ENCODE results near the gene AFG1L. TPM values are rescaled to one million over a fixed set of nuclear protein-coding genes. Genes with fewer than 3 reads are reported as not detected.
"Not testable (repeated sequence)": the region's sequence is repeated elsewhere in the genome, so short reads cannot be mapped to it uniquely, and the experiment has no call there.

Gene AFG1L
- total RNA-seq, 1 donor from 2014 or later = 3.7 TPM

- H3K27me3 ChIP-seq = no peaks in the 10 kb centered on the region
- no peaks in the 10 kb centered on the region for H3K9me3 ChIP-seq
- DNase-seq (ENCODE audit: extremely low spot score in 2 of 2) = no peak
- H3K4me3 ChIP-seq = no peak overlapping the region
- no peaks in the 10 kb centered on the region for H3K36me3 ChIP-seq
- intact Hi-C loops (cut with DNase I) = no loop called here
- no peak overlapping the region for H3K27ac ChIP-seq
- H3K4me1 ChIP-seq = no peaks in the 10 kb centered on the region
- TF ChIP-seq POLR2A (IDR thresholded peaks at IDR 0.05) (no peak), POLR2AphosphoS5 (IDR thresholded peaks at IDR 0.05; ENCODE audit: insufficient read depth in 1 of 2, low read depth in 1 of 2) (no peak), CTCF (IDR thresholded peaks at IDR 0.05) (no peak)
These were observed 86.0 kb downstream of the AFG1L start for GRCh38 chr6:108380876-108381275.

- Histone ChIP-seq H3K36me3 (no peaks in the 10 kb centered on the region), H3K27me3 (no peaks in the 10 kb centered on the region), H3K4me1 (no peaks in the 10 kb centered on the region), H3K4me3 (no peak overlapping the region), H3K27ac (no peak overlapping the region), H3K9me3 (no peaks in the 10 kb centered on the region)
- no peak for DNase-seq (ENCODE audit: extremely low spot score in 2 of 2)
- no peak for TF ChIP-seq POLR2AphosphoS5 (IDR thresholded peaks at IDR 0.05; ENCODE audit: insufficient read depth in 1 of 2, low read depth in 1 of 2)
- intact Hi-C loops (cut with DNase I) = no loop called here
These were observed 89.1 kb downstream of the AFG1L start for GRCh38 chr6:108383981-108384380.

GRCh38 chr6:108389190-108389589, 94.3 kb downstream of the AFG1L start:
- H3K4me3 ChIP-seq; H3K36me3 ChIP-seq; H3K27me3 ChIP-seq; intact Hi-C loops (cut with DNase I); H3K4me1 ChIP-seq; DNase-seq (ENCODE audit: extremely low spot score in 2 of 2); H3K9me3 ChIP-seq; H3K27ac ChIP-seq: not testable (repeated sequence)

GRCh38 chr6:108395297-108395696, 100.4 kb downstream of the AFG1L start:
- no peak for DNase-seq (ENCODE audit: extremely low spot score in 2 of 2)
- Histone ChIP-seq H3K27me3 (no peaks in the 10 kb centered on the region), H3K36me3 (no peaks in the 10 kb centered on the region), H3K4me3 (no peak overlapping the region), H3K4me1 (no peaks in the 10 kb centered on the region), H3K27ac (no peak overlapping the region), H3K9me3 (no peaks in the 10 kb centered on the region)
- intact Hi-C loops (cut with DNase I) = no loop called here
- TF ChIP-seq CTCF (IDR thresholded peaks at IDR 0.05) (no peak), POLR2A (IDR thresholded peaks at IDR 0.05) (no peak), POLR2AphosphoS5 (IDR thresholded peaks at IDR 0.05; ENCODE audit: insufficient read depth in 1 of 2, low read depth in 1 of 2) (no peak)

- H3K36me3 ChIP-seq = no peaks in the 10 kb centered on the region
- no peak overlapping the region for H3K27ac ChIP-seq
- H3K27me3 ChIP-seq = no peaks in the 10 kb centered on the region
- TF ChIP-seq CTCF (IDR thresholded peaks at IDR 0.05) = no peak
- no peak for TF ChIP-seq POLR2AphosphoS5 (IDR thresholded peaks at IDR 0.05; ENCODE audit: insufficient read depth in 1 of 2, low read depth in 1 of 2)
- no peak for TF ChIP-seq POLR2A (IDR thresholded peaks at IDR 0.05)
- H3K9me3 ChIP-seq = no peaks in the 10 kb centered on the region
- no peak overlapping the region for H3K4me3 ChIP-seq
- no peak for DNase-seq (ENCODE audit: extremely low spot score in 2 of 2)
- no peaks in the 10 kb centered on the region for H3K4me1 ChIP-seq
- intact Hi-C loops (cut with DNase I) = no loop called here
These were observed 108.4 kb downstream of the AFG1L start for GRCh38 chr6:108403236-108403635.

- Histone ChIP-seq H3K36me3 (no peaks in the 10 kb centered on the region), H3K27ac (no peak overlapping the region), H3K27me3 (no peaks in the 10 kb centered on the region), H3K4me1 (no peaks in the 10 kb centered on the region), H3K4me3 (no peak overlapping the region), H3K9me3 (no peaks in the 10 kb centered on the region)
- intact Hi-C loops (cut with DNase I) = no loop called here
- no peak for DNase-seq (ENCODE audit: extremely low spot score in 2 of 2)
- no peak for TF ChIP-seq CTCF (IDR thresholded peaks at IDR 0.05)
- TF ChIP-seq POLR2A (IDR thresholded peaks at IDR 0.05) = no peak
- TF ChIP-seq POLR2AphosphoS5 (IDR thresholded peaks at IDR 0.05; ENCODE audit: insufficient read depth in 1 of 2, low read depth in 1 of 2) = no peak
These were observed 112.1 kb downstream of the AFG1L start for GRCh38 chr6:108406943-108407342.
